Breast epithelium (tissue), 4 donors: ENCODE results near the gene R3HDM4. TPM values are rescaled to one million over a fixed set of nuclear protein-coding genes. Genes with fewer than 3 reads are reported as not detected.

Experiments
- DNase-seq, 2 donors: peaks; one replicate each; pipeline ENCODE4 v3.0.0-alpha.2; 2019; ENCODE audit warnings: low spot score in 2 of 2
- H3K27ac ChIP-seq, 2 donors: fragments of 200-600 bp; sonication (generic) in 1 of 2; one replicate each; pipeline ENCODE4 v1.5.1; 2016 to 2019; ENCODE audit warnings: mild to moderate bottlenecking in 1 of 2
- H3K27me3 ChIP-seq, 2 donors: fragments of 200-600 bp; sonication (generic) in 1 of 2; one replicate each; pipeline versions ENCODE4 v1.5.1 to v1.6.0; 2017 to 2019; ENCODE audit warnings: control low read depth in 1 of 2, mild to moderate bottlenecking in 1 of 2
- H3K36me3 ChIP-seq: fragments of 200-600 bp; one replicate; pipeline ENCODE4 v1.5.1; 2019
- H3K4me1 ChIP-seq, 2 donors: fragments of 200-600 bp; sonication (generic); one replicate each; pipeline ENCODE4 v1.5.1; 2016 to 2019; ENCODE audit warnings: control low read depth in 1 of 2
- H3K4me3 ChIP-seq, 3 donors: fragments of 200-600 bp; sonication (generic); 1 replicate in 2 of 3; 2 replicates in 1 of 3; pipeline ENCODE4 v1.5.1; 2016 to 2019; ENCODE audit warnings: mild to moderate bottlenecking in 3 of 3, moderate library complexity in 2 of 3
- H3K9me3 ChIP-seq, 2 donors: fragments of 200-600 bp; sonication (generic) in 1 of 2; one replicate each; pipeline ENCODE4 v1.5.1; 2016 to 2019; ENCODE audit warnings: control low read depth in 1 of 2
- POLR2A ChIP-seq: fragments of 450-650 bp; IDR thresholded peaks from one replicate; pipeline ENCODE4 v1.6.1; 2016; ENCODE audit warnings: antibody characterized with exemption, mild to moderate bottlenecking, moderate library complexity
- POLR2AphosphoS5 ChIP-seq, 3 donors: sonication (generic); formaldehyde crosslinking; IDR thresholded peaks; one replicate each; pipeline ENCODE4 v1.6.1; 2017; ENCODE audit warnings: antibody characterized with exemption in 3 of 3
- intact Hi-C: fragments of 100-400 bp; cut with DNase I; formaldehyde crosslinking; loops from one replicate; pipeline ENCODE4 v1.15.1; 2023; ENCODE audit warnings: low total_unique reads
- total RNA-seq, 3 donors: library from RNA; depleted of rRNA; stranded (reverse); fragments of >200 nt; gene quantifications; one replicate each; pipeline ENCODE4 v1.1.0, GENCODE V29; 2016
- TF ChIP-seq, protein P1 (sequence below), 3 donors: fragments of 450-650 bp; IDR thresholded peaks; one replicate each; pipeline ENCODE4 v1.5.1; 2016 to 2017; ENCODE audit warnings: antibody characterized with exemption in 3 of 3, mild to moderate bottlenecking in 3 of 3, moderate library complexity in 3 of 3

Gene R3HDM4
- total RNA-seq, 3 donors from 2014 or later, result 31.8 to 41.6 (median 41.0) TPM

DNA sequence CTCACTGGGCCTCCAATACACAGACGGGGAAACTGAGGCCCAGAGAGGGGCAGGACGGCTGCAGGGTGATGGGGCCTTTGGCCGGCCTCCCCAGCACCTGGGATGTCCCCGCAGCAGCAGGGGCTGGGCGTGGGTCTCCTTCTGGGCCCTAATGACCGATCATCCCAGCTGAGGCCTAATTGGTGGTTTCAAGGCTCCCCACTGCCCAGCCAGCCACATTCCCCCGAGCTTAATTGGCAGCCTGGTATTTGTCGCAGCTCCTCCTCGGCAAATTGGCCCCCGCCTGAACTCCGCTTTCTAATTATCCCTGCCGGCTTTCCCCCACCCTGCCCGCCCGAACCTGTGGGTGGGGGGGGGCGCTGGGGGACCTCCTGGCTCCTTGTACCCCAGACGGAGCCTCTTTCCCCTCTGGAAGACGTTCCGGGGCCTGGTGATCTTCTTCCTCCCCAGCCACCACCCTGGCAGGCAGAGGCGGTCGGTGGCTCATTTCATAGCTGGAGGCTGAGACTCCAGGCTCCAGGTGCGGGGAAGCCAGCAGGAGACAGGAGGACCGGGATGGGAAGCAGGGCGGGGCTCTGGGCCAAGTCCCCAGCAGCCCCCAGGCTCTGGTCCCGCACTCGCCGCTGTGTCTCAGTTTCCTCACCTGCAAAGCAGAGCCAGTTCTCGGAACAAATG lies 43.9 kb upstream of the R3HDM4 start:
- Histone ChIP-seq H3K36me3 (no peaks in the 10 kb centered on the region), H3K27ac (no peak overlapping the region), H3K27me3 (no peaks in the 10 kb centered on the region), H3K9me3 (no peaks in the 10 kb centered on the region), H3K4me1 (peaks cover 0 to 5% of the 10 kb centered on the region in 2 donors), H3K4me3 (no peak overlapping the region)
- TF ChIP-seq POLR2AphosphoS5 (IDR thresholded peaks at IDR 0.05) (no peak), POLR2A (no peak)
- TF ChIP-seq, protein P1, sequence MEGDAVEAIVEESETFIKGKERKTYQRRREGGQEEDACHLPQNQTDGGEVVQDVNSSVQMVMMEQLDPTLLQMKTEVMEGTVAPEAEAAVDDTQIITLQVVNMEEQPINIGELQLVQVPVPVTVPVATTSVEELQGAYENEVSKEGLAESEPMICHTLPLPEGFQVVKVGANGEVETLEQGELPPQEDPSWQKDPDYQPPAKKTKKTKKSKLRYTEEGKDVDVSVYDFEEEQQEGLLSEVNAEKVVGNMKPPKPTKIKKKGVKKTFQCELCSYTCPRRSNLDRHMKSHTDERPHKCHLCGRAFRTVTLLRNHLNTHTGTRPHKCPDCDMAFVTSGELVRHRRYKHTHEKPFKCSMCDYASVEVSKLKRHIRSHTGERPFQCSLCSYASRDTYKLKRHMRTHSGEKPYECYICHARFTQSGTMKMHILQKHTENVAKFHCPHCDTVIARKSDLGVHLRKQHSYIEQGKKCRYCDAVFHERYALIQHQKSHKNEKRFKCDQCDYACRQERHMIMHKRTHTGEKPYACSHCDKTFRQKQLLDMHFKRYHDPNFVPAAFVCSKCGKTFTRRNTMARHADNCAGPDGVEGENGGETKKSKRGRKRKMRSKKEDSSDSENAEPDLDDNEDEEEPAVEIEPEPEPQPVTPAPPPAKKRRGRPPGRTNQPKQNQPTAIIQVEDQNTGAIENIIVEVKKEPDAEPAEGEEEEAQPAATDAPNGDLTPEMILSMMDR (IDR thresholded peaks at IDR 0.05), result no peak
- intact Hi-C loops, result no loop called here
- no peak for DNase-seq

DNA sequence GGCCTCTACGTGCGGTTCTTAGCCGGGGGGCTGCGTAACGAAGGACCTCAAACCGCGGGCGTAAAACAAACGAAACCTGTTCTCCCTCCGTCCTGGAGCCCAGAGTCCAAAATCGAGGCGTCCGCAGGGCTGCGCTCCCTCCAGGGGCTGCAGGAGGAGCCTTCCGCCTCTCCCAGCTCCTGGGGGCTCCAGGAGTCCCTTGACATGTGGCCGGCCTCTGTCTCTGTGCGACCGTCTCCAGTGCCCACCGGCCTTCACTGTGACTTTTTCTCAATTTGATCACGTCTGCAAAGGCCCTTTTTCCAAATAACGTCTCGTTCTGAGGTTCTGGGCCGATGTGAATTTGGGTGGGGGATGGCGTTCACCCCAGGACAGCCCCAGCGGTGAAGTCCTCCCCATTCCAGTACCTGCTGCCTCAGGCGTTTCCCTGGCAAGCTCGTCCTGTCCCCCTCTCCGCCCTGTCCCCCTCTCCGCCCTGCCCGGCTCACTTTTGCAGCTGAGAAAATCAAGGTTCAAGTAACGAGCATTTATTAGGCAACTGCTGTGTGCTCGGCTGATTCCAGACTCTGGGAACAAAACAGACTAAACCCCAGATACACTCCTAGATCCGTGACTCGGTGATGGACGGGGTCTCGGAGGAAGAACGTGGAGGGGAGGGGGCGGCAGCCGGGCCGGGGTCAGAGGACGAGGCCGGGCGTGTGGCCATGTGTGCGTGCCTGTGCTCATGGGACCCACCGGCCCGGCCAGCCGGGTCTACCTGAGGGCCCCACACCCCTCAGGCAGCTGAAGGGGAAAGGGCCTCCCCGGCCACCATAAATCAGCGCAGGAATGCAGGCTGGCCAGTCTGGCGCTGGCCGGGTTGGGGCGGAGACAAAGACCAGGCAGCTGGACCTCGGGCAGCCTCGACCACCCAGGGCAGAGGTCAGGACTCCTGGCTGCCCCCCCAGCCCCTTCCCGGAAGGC lies 43.1 kb upstream of the R3HDM4 start:
- intact Hi-C loops, result no loop called here
- no peaks in the 10 kb centered on the region for H3K9me3 ChIP-seq
- H3K27ac ChIP-seq, result no peak overlapping the region
- TF ChIP-seq POLR2A (no peak), POLR2AphosphoS5 (IDR thresholded peaks at IDR 0.05) (no peak)
- TF ChIP-seq, protein P1 (IDR thresholded peaks at IDR 0.05), result no peak
- H3K4me3 ChIP-seq, result no peak overlapping the region
- no peak for DNase-seq
- H3K4me1 ChIP-seq, result peaks cover 0 to 5% of the 10 kb centered on the region in 2 donors
- no peaks in the 10 kb centered on the region for H3K27me3 ChIP-seq
- no peaks in the 10 kb centered on the region for H3K36me3 ChIP-seq

DNA sequence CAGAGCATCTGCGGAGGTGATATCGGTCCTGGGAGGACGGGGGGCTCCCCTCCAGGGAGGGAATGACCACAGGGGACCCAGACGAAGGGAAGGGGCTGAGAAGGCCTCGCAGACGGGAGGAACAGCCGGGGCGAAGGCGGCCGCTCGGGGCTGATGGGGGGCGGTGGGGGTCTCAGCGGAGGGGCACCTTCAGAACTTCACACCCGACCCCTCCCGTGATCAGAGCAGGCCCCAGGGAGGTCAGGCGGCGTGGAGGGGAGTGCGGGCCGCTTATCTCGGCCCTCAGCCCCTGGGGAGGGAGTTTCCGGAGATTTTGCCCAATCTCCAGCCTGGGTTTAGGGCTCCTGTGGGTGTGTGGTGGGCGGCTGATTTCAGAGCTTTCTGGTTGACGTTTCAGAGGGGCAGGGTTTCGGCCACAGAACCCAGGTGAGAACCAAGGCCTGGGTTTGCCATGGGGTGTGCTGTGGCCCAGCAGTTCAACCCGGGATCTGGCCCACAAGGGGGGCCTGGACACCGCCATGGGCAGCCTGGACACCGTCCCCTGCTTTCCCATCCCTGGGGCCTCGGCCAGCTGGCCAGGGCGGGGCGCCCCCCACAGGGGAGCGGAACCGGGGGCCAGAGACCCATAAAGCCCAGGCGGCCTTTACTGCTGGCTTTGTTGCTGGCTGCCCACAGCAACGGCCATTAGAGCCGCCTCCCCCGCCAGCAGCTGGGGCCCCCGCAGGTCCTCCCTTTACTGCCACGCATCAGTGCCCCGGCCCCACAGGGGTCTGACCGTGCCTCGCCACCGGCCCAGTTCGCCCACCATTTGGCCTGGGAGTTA lies 41.9 kb upstream of the R3HDM4 start:
- intact Hi-C loops, result no loop called here
- Histone ChIP-seq H3K4me3 (peak overlapping the region in 1 of 3 donors; percentile 19), H3K27me3 (no peaks in the 10 kb centered on the region), H3K36me3 (no peaks in the 10 kb centered on the region), H3K27ac (no peak overlapping the region), H3K4me1 (peaks cover 0 to 5% of the 10 kb centered on the region in 2 donors), H3K9me3 (no peaks in the 10 kb centered on the region)
- no peak for TF ChIP-seq POLR2AphosphoS5 (IDR thresholded peaks at IDR 0.05)
- no peak for TF ChIP-seq POLR2A
- TF ChIP-seq, protein P1 (IDR thresholded peaks at IDR 0.05), result no peak
- DNase-seq, result no peak

DNA sequence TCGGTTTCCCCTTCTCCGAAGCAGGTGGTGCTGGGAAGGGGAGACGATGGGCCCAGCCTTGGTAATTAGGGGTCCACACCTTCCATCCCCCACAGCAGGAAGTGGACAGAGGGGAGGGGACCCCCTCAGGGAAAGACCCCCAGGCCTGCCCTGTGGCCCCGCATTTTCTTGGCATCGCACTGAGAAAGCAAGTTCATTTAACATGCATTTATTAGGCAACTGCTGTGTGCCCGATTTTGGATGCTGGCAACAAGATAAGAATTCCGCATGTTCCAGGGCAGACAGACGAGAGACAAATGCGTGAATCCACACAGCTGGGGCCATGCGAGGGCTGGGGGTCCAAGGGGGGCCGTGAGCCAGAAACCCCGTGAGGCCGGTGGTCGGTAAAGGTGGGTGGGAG lies 41.3 kb upstream of the R3HDM4 start:
- no peaks in the 10 kb centered on the region for H3K36me3 ChIP-seq
- H3K27me3 ChIP-seq, result no peaks in the 10 kb centered on the region
- TF ChIP-seq POLR2A (no peak), POLR2AphosphoS5 (IDR thresholded peaks at IDR 0.05) (no peak)
- TF ChIP-seq, protein P1 (IDR thresholded peaks at IDR 0.05), result no peak
- intact Hi-C loops, result no loop called here
- no peak for DNase-seq
- H3K27ac ChIP-seq, result no peak overlapping the region
- no peak overlapping the region for H3K4me3 ChIP-seq
- H3K4me1 ChIP-seq, result peaks cover 0 to 5% of the 10 kb centered on the region in 2 donors
- H3K9me3 ChIP-seq, result no peaks in the 10 kb centered on the region
